Kidney (tissue), 14 donors: Measurements from ENCODE around the gene GALNS. TPM values are rescaled to one million over a fixed set of nuclear protein-coding genes. Genes with fewer than 3 reads are reported as not detected.

Experiments used
- DNase-seq, 5 donors: peaks; one replicate each; pipeline ENCODE4 v3.0.0-alpha.2; 2013 to 2020
- FAIRE-seq: peaks from 2 replicates; lab custom pipeline; 2012; peaks lifted over from hg19 to GRCh38; lab: Jason Lieb, UNC
- H3K27ac ChIP-seq, 2 donors: one replicate each; pipeline ENCODE4 v1.7.0; 2013; ENCODE audit warnings: low read depth in 2 of 2, low read length in 2 of 2, inconsistent platforms in 1 of 2
- H3K27me3 ChIP-seq: one replicate; pipeline ENCODE4 v1.7.1; 2013; ENCODE audit warnings: low read length, inconsistent platforms; ENCODE audit not compliant: control insufficient read depth, insufficient read depth
- H3K36me3 ChIP-seq, 3 donors: one replicate each; pipeline versions ENCODE4 v1.7.0 to v1.7.1; 2013; ENCODE audit warnings: low read length in 3 of 3, control low read depth in 1 of 3, inconsistent platforms in 1 of 3; ENCODE audit not compliant: insufficient read depth in 3 of 3, control insufficient read depth in 2 of 3
- H3K4me1 ChIP-seq, 3 donors: one replicate each; pipeline versions ENCODE4 v1.7.0 to v1.7.1; 2013; ENCODE audit warnings: low read length in 3 of 3, inconsistent platforms in 1 of 3, low read depth in 1 of 3; ENCODE audit not compliant: control insufficient read depth in 2 of 3, insufficient read depth in 2 of 3
- H3K4me3 ChIP-seq, 3 donors: one replicate each; pipeline versions ENCODE4 v1.7.0 to v1.8.1; 2013; ENCODE audit warnings: low read length in 3 of 3, control low read depth in 1 of 3, inconsistent platforms in 1 of 3
- H3K9ac ChIP-seq, 3 donors: one replicate each; pipeline versions ENCODE4 v1.7.0 to v1.7.1; 2013; ENCODE audit warnings: low read length in 3 of 3, control low read depth in 1 of 3, inconsistent platforms in 1 of 3
- H3K9me3 ChIP-seq, 3 donors: one replicate each; pipeline versions ENCODE4 v1.7.0 to v1.7.1; 2013; ENCODE audit warnings: low read length in 3 of 3, control low read depth in 1 of 3, inconsistent platforms in 1 of 3; ENCODE audit not compliant: control insufficient read depth in 2 of 3, insufficient read depth in 1 of 3
- CTCF ChIP-seq: IDR thresholded peaks from 3 replicates; pipeline ENCODE4 v1.5.1; 2012; ENCODE audit warnings: mild to moderate bottlenecking, moderate library complexity, borderline replicate concordance; ENCODE audit not compliant: insufficient read depth; ENCODE audit errors: extremely low read depth
- intact Hi-C: fragments of 100-400 bp; cut with DNase I; formaldehyde crosslinking; loops from one replicate; pipeline ENCODE4 v1.11.1; 2022
- polyA plus RNA-seq: library from polyadenylated mRNA; stranded (reverse); fragments of 350-450 nt; fragmentation: Illumina TruSeq; extraction: RNeasy Lipid Tissue Mini Kit (QIAGEN cat#74804); gene quantifications from one replicate; pipeline ENCODE4 v1.2.3, GENCODE V29; 2014; ENCODE audit warnings: low read depth, low replicate concordance; ENCODE audit not compliant: insufficient read depth
- total RNA-seq: library from RNA; stranded (reverse); fragmentation: NEBNext Ultra II Directional; extraction: Animal tissue kit (Norgen Biotek cat#: 25700); gene quantifications from one replicate; pipeline ENCODE4 v1.2.1, GENCODE V29; 2021
- donor health status: control.
- donor health status: control.
- donor health status: control.
- donor health status: control.
- donor health status: control.
- donor health status: DM: yes; HTN: yes; CAD: no.
- donor health status: Normal renal cell carcinoma (clear cell type).

GALNS gene
- total and polyA plus RNA-seq, 2 donors from 2014 or later, result 15.8 to 37.2 TPM

- peak overlapping the region; percentile 44 to 78 for H3K27ac ChIP-seq
- H3K9ac ChIP-seq, result no peak overlapping the region
- FAIRE-seq (no peak), DNase-seq (peak in 3 of 5 donors; percentile 60 to 74 (median 71))
- no peaks in the 10 kb centered on the region for H3K27me3 ChIP-seq
- no peak for TF ChIP-seq CTCF
- no peaks in the 10 kb centered on the region for H3K9me3 ChIP-seq
- intact Hi-C loops, result no loop called here
- H3K36me3 ChIP-seq, result no peaks in the 10 kb centered on the region
- peaks cover 0 to 75% (median 44%) of the 10 kb centered on the region in 3 donors for H3K4me1 ChIP-seq
- H3K4me3 ChIP-seq, result no peak overlapping the region
Observed at GRCh38 chr16:88764913-88765349, 91.8 kb downstream of the GALNS start.

DNA sequence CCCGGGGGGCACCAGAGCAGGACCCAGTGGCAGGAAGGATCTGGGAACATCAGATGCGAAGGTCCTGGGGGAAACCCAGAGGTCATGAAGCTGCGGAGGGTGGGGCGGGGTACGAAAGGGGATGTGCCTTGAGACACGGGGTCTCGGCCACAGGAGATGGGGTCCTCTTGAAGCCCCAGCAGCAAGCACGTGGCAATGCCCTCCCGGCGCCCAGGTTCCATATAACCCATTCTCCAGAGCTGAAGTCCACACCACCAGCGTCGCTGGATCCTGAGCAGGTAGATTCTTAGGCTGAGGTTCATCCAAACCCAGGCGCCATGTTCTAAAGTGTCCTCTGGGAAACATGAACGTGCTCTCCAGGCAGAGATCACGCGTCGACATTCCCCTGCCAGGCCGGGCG is 92.7 kb downstream of the GALNS start:
- DNase-seq, result no peak
- no peaks in the 10 kb centered on the region for H3K36me3 ChIP-seq
- H3K4me1 ChIP-seq, result peaks cover 0 to 76% (median 44%) of the 10 kb centered on the region in 3 donors
- no peaks in the 10 kb centered on the region for H3K9me3 ChIP-seq
- H3K4me3 ChIP-seq, result no peak overlapping the region
- no peak for FAIRE-seq
- peak overlapping the region in 1 of 3 donors; percentile 61 for H3K9ac ChIP-seq
- TF ChIP-seq CTCF, result no peak
- H3K27ac ChIP-seq, result peak overlapping the region; percentile 62 to 80
- intact Hi-C loops, result no loop called here
- no peaks in the 10 kb centered on the region for H3K27me3 ChIP-seq

Other genes starting within 250 kb of the GALNS start
- not detected for gene IL17C, start 218.4 kb downstream of the GALNS start, total RNA-seq
- not detected for gene IL17C, start 218.4 kb downstream of the GALNS start, polyA plus RNA-seq
- 395 TPM for gene CYBA, start 205.9 kb downstream of the GALNS start, total RNA-seq
- gene CYBA, start 205.9 kb downstream of the GALNS start, polyA plus RNA-seq, result 263 TPM
- 35.4 TPM for gene MVD, start 193.9 kb downstream of the GALNS start, total RNA-seq
- gene MVD, start 193.9 kb downstream of the GALNS start, polyA plus RNA-seq, result 48.9 TPM
- 2.3 TPM for gene SNAI3, start 170.4 kb downstream of the GALNS start, total RNA-seq
- gene SNAI3, start 170.4 kb downstream of the GALNS start, polyA plus RNA-seq, result 0.75 TPM
- gene RNF166, start 150.5 kb downstream of the GALNS start, total RNA-seq, result 31.4 TPM
- gene RNF166, start 150.5 kb downstream of the GALNS start, polyA plus RNA-seq, result 16.3 TPM
- gene CTU2, start 150.4 kb downstream of the GALNS start, total RNA-seq, result 18.8 TPM
- 11.1 TPM for gene CTU2, start 150.4 kb downstream of the GALNS start, polyA plus RNA-seq
- 124 TPM for gene PIEZO1, start 71.7 kb downstream of the GALNS start, total RNA-seq
- gene PIEZO1, start 71.7 kb downstream of the GALNS start, polyA plus RNA-seq, result 103 TPM
- 1.5 TPM for gene CDT1, start 53.2 kb downstream of the GALNS start, total RNA-seq
- 0.56 TPM for gene CDT1, start 53.2 kb downstream of the GALNS start, polyA plus RNA-seq
- gene APRT, start 45.0 kb downstream of the GALNS start, total RNA-seq, result 105 TPM
- 204 TPM for gene APRT, start 45.0 kb downstream of the GALNS start, polyA plus RNA-seq
- gene TRAPPC2L, start 180 bp upstream of the GALNS start, total RNA-seq, result 48.3 TPM
- 155 TPM for gene TRAPPC2L, start 180 bp upstream of the GALNS start, polyA plus RNA-seq
- not detected for gene PABPN1L, start 9.7 kb upstream of the GALNS start, total RNA-seq
- gene PABPN1L, start 9.7 kb upstream of the GALNS start, polyA plus RNA-seq, result not detected
- 8.0 TPM for gene CBFA2T3, start 120.3 kb upstream of the GALNS start, total RNA-seq
- 0.75 TPM for gene CBFA2T3, start 120.3 kb upstream of the GALNS start, polyA plus RNA-seq
- gene ACSF3, start 236.9 kb upstream of the GALNS start, total RNA-seq, result 33.2 TPM
- gene ACSF3, start 236.9 kb upstream of the GALNS start, polyA plus RNA-seq, result 39.0 TPM